ENCODE results near the gene MIB1. TPM values are rescaled to one million over a fixed set of nuclear protein-coding genes. Genes with fewer than 3 reads are reported as not detected.

Gene MIB1
- total RNA-seq, 4 donors from 2014 or later: 14.1 to 34.9 (median 22.7) TPM

DNA sequence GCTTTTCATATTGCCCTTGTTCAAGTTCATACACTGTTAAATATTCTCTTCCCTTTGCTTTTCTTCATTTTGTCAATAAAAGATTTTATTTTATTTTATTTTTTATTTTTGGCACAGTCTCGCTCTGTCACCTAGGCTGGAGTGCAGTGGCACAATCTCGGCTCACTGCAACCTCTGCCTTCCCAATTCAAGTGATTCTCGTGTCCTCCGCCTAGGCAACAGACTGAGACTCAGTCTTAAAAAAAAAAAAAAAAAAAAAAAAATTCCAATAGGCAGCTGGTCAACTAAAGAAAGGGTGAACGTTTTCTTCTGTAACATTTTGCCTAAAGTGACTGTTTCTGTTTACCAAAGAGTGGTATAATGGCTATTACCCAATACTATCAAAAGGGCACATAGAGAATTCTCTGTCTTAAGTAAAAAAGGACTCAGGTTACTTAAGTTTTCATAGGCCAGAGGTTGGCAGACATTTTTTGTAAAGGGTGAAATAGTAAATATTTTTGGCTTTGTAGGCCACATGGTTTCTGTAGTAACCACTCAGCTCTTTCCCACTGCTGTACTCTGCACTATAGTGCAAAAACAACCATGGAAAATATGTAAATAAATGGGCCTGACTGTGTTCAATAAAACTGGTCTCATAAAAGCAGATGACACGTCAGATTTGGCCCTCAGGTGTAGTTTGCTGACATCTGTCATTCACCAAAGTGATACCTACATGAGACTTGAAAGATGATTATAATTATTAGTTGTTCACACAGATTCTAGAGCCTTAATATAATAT lies 113.4 kb downstream of the MIB1 start:
- no peak overlapping the region for H3K4me3 ChIP-seq
- intact Hi-C loops (cut with DNase I): no loop called here
- no peak overlapping the region for H3K27ac ChIP-seq
- H3K27me3 ChIP-seq: no peaks in the 10 kb centered on the region
- no peaks in the 10 kb centered on the region for H3K9me3 ChIP-seq
- WGBS, 2 donors: 78 to 80% methylated on average over 4 to 6 of the region's 6 CpGs
- peaks cover 0 to 54% (median 0%) of the 10 kb centered on the region in 3 donors for H3K36me3 ChIP-seq
- no peak for TF ChIP-seq POLR2A (IDR thresholded peaks at IDR 0.05)
- TF ChIP-seq, protein P1, sequence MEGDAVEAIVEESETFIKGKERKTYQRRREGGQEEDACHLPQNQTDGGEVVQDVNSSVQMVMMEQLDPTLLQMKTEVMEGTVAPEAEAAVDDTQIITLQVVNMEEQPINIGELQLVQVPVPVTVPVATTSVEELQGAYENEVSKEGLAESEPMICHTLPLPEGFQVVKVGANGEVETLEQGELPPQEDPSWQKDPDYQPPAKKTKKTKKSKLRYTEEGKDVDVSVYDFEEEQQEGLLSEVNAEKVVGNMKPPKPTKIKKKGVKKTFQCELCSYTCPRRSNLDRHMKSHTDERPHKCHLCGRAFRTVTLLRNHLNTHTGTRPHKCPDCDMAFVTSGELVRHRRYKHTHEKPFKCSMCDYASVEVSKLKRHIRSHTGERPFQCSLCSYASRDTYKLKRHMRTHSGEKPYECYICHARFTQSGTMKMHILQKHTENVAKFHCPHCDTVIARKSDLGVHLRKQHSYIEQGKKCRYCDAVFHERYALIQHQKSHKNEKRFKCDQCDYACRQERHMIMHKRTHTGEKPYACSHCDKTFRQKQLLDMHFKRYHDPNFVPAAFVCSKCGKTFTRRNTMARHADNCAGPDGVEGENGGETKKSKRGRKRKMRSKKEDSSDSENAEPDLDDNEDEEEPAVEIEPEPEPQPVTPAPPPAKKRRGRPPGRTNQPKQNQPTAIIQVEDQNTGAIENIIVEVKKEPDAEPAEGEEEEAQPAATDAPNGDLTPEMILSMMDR (IDR thresholded peaks at IDR 0.05): no peak
- no peaks in the 10 kb centered on the region for H3K4me1 ChIP-seq
- no peak for DNase-seq

DNA sequence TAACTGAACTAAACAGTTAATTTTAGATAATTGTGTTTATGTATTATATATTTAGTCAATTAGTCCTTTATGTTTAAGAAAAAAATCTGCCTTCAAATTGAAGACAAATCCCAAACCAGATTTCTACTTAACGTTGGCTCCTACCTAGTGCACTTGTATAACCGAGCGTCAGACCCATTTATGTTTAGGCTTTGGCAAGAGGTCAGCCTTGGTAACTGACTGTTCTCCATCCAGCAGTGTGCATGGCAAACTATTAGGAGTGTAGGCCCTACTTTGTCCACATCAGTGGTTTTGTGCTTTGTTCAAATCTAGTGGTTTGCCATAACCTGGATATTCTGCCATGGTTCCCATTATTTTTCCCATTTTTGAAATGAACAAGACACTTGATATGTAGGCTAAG lies 114.8 kb downstream of the MIB1 start:
- no peak for DNase-seq
- Histone ChIP-seq H3K4me1 (no peaks in the 10 kb centered on the region), H3K9me3 (no peaks in the 10 kb centered on the region), H3K27ac (no peak overlapping the region), H3K4me3 (no peak overlapping the region), H3K36me3 (peaks cover 0 to 64% (median 4%) of the 10 kb centered on the region in 3 donors), H3K27me3 (no peaks in the 10 kb centered on the region)
- intact Hi-C loops (cut with DNase I): no loop called here
- TF ChIP-seq, protein P1 (IDR thresholded peaks at IDR 0.05): no peak
- TF ChIP-seq POLR2A (IDR thresholded peaks at IDR 0.05): no peak
- WGBS, 2 donors: 94 to 98% methylated on average over 3 of the region's 3 CpGs

DNA sequence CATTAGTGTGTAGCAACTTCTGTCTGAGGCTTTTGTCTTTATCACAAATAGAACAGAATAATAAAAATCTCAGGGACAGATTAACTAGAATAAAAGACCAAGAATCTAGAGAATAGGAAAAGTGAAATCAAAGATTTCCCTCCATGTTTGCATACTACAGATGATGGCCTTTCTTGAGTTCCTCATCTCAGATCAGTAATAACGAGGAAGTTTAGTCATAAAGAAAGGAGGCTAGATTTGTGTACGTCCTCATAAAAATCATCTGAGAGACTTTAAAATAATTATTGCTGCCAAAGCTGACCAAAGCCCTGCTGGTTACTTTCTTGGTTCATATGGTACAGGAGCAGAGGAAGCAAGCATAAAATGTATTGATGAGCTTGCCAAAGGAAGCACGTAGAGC lies 117.3 kb downstream of the MIB1 start:
- 58 to 75% methylated on average over 3 of the region's 3 CpGs for WGBS, 2 donors
- intact Hi-C loops (cut with DNase I): no loop called here
- no peak overlapping the region for H3K4me3 ChIP-seq
- H3K4me1 ChIP-seq: no peaks in the 10 kb centered on the region
- no peak for DNase-seq
- peaks cover 0 to 88% (median 11%) of the 10 kb centered on the region in 3 donors for H3K36me3 ChIP-seq
- no peaks in the 10 kb centered on the region for H3K27me3 ChIP-seq
- TF ChIP-seq POLR2A (IDR thresholded peaks at IDR 0.05): no peak
- TF ChIP-seq, protein P1 (IDR thresholded peaks at IDR 0.05): no peak
- H3K9me3 ChIP-seq: no peaks in the 10 kb centered on the region
- no peak overlapping the region for H3K27ac ChIP-seq

DNA sequence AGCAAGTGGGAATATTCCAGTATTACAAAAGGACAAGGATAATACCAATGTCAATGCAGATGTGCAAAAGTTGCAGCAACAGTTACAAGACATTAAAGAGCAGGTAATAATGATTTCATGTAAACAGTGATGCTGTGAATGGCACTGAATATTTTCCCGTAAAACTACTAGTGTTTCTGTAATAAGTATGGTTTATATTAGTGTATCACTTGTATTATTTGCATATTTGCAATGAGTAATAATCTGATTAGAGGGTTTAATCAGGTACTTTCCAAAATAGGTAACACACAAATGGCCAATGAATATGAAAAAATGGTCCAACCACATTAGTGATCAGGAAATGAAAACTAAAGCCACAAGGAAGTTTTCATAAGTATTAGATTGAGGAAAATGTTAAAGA lies 118.0 kb downstream of the MIB1 start:
- H3K4me3 ChIP-seq: no peak overlapping the region
- no peak overlapping the region for H3K27ac ChIP-seq
- H3K27me3 ChIP-seq: no peaks in the 10 kb centered on the region
- TF ChIP-seq, protein P1 (IDR thresholded peaks at IDR 0.05): no peak
- no peak for TF ChIP-seq POLR2A (IDR thresholded peaks at IDR 0.05)
- H3K4me1 ChIP-seq: no peaks in the 10 kb centered on the region
- no peaks in the 10 kb centered on the region for H3K9me3 ChIP-seq
- peaks cover 0 to 91% (median 15%) of the 10 kb centered on the region in 3 donors for H3K36me3 ChIP-seq
- no peak for DNase-seq
- intact Hi-C loops (cut with DNase I): no loop called here
- WGBS, 2 donors: 79 to 81% methylated on average over 1 of the region's 1 CpG

DNA sequence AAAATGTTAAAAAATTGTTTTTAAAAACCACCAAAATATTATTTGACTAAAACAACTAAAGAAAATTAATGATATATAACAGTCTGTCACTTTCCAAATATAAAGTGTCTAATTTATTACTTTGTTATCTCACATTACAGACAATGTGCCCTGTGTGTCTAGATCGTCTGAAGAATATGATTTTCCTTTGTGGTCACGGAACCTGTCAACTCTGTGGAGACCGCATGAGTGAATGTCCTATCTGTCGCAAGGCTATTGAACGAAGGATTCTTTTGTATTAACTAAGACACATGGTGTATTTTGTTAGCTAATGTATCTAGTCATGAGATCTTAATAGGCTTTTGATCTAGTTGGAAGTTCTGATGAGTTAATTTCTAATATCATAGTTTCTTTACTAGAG lies 123.8 kb downstream of the MIB1 start:
- intact Hi-C loops (cut with DNase I): no loop called here
- TF ChIP-seq POLR2A (IDR thresholded peaks at IDR 0.05): no peak
- TF ChIP-seq, protein P1 (IDR thresholded peaks at IDR 0.05): no peak
- no peak overlapping the region for H3K27ac ChIP-seq
- H3K4me1 ChIP-seq: no peaks in the 10 kb centered on the region
- no peaks in the 10 kb centered on the region for H3K9me3 ChIP-seq
- H3K4me3 ChIP-seq: no peak overlapping the region
- H3K36me3 ChIP-seq: peaks cover 0 to 79% (median 23%) of the 10 kb centered on the region in 3 donors
- no peak for DNase-seq
- 92 to 96% methylated on average over 5 of the region's 5 CpGs for WGBS, 2 donors
- no peaks in the 10 kb centered on the region for H3K27me3 ChIP-seq
